SU-DHL-6 (cell line): ENCODE results near the gene SLC7A11.

Experiments
- EZH2phosphoT487 ChIP-seq: fragments of 200-600 bp; sonication (generic), shearing (Covaris generic); conservative IDR thresholded peaks from 2 replicates; pipeline ENCODE4 v1.6.1; 2018; ENCODE audit warnings: mild to moderate bottlenecking, antibody characterized with exemption, low read length, moderate library complexity, mixed read lengths
- TF ChIP-seq, protein P1 (sequence below): fragments of 200-600 bp; sonication (generic); IDR thresholded peaks from one replicate; pipeline ENCODE4 v1.5.1; 2017; ENCODE audit warnings: antibody characterized with exemption, mild to moderate bottlenecking, low read length, moderate library complexity; ENCODE audit not compliant: insufficient read depth, poor library complexity, severe bottlenecking

DNA sequence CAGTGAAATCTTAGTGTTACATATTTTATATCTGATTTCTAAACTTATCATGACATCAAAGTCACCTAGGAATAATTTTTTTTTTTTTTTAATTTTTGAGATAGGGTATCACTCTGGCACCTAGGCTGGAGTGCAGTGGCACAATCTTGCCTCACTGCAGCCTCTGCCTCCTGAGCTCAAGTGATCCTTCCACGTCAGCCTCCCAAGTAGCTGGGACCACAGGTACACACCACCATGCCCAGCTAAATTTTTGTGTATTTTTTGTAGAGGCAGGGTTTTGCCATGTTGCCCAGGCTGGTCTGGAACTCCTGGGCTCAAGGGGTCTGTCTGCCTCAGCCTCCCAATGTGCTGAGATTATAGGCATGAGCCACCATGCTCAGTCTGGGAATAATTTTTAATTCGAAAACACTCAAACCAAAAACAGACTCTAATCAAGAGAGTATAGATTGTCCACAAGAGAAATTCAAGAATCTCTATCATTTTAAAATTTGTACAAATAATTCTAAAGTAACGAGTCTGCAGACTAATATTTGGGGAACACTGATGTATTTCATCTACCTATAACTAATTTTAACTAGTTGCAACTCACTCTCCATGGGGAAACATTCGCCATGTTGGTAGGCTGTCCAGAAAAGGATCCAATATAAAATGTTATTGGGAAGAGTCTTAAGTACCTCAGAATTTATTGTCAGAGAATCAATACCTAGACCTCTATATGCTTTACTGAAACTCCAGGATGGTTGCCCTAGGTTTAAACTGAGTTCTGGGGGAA lies 3.4 kb downstream of the SLC7A11 start:
- TF ChIP-seq, protein P1, sequence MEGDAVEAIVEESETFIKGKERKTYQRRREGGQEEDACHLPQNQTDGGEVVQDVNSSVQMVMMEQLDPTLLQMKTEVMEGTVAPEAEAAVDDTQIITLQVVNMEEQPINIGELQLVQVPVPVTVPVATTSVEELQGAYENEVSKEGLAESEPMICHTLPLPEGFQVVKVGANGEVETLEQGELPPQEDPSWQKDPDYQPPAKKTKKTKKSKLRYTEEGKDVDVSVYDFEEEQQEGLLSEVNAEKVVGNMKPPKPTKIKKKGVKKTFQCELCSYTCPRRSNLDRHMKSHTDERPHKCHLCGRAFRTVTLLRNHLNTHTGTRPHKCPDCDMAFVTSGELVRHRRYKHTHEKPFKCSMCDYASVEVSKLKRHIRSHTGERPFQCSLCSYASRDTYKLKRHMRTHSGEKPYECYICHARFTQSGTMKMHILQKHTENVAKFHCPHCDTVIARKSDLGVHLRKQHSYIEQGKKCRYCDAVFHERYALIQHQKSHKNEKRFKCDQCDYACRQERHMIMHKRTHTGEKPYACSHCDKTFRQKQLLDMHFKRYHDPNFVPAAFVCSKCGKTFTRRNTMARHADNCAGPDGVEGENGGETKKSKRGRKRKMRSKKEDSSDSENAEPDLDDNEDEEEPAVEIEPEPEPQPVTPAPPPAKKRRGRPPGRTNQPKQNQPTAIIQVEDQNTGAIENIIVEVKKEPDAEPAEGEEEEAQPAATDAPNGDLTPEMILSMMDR: no peak
- no peak for TF ChIP-seq EZH2phosphoT487
